ENCODE data around the gene MYBBP1A. TPM values are rescaled to one million over a fixed set of nuclear protein-coding genes. Genes with fewer than 3 reads are reported as not detected.
A peak's percentile ranks its signal among the peaks of the same experiment; 100 is the strongest.

MYBBP1A gene
- total RNA-seq, 1 donor from 2014 or later: 73.5 TPM

- Mint-ChIP-seq H3K4me3 (peak overlapping the region; percentile 12), H3K27ac (peak overlapping the region; percentile 98), H3K9me3 (no peaks in the 10 kb centered on the region)
These were observed 41.8 kb downstream of the MYBBP1A start for GRCh38 chr17:4513113-4514032.

DNA sequence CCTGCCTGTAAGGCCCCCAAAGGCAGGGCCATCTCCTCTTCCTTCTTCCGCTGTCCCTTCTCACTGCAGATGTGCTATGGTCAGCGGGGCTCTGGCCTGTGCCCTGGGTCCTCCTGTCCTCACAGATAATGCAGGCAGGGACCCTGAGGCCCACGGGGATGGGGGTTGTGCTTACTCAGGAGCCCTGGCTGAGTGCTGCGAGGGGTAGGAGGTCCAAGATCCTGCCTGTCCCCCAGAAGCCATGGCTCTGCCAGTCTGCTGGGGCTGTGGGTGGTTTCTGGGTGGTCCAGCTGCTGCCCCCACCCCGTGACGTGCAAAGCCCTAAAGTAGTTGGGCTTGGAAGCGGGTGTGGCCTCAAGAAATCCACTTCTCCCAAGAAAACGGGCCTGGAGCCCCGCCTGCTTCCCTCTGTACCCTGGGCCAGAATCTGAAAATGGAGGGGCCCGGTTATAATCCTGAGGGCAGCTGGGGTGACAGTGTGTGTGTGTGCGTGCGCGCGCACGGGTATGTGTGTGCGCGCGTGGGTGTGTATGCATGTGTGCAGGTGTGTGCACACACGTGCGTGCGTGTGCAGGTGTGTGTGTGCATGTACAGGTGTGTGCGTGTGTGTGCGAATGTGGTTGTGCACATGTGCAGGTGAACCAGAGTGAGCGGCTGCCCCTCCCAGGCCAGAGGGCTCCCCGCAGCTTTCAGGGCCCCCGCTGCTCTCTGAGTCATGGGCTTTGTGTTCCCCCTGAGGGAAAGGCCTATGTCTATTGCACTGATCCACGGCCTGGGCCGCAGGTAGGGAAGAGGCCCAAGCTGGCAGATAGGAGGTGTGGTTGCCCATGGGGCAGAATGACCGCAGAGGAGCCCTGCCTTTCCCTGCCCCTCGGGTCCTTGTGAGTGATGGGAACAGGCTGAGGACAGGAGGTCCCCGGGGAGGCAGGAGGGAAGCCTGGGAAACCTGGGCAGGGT lies 42.8 kb downstream of the MYBBP1A start:
- Mint-ChIP-seq H3K36me3 (peaks cover 1% of the 10 kb centered on the region), H3K27ac (peak overlapping the region; percentile 98), H3K4me3 (no peak overlapping the region), H3K9me3 (no peaks in the 10 kb centered on the region), H3K27me3 (ENCODE audit: low read depth) (no peaks in the 10 kb centered on the region), H3K4me1 (peaks cover 37% of the 10 kb centered on the region)
- DNase-seq (ENCODE audit: low spot score in 2 of 2, unreplicated experiment in 2 of 2): no peak
- TF ChIP-seq, protein P1, sequence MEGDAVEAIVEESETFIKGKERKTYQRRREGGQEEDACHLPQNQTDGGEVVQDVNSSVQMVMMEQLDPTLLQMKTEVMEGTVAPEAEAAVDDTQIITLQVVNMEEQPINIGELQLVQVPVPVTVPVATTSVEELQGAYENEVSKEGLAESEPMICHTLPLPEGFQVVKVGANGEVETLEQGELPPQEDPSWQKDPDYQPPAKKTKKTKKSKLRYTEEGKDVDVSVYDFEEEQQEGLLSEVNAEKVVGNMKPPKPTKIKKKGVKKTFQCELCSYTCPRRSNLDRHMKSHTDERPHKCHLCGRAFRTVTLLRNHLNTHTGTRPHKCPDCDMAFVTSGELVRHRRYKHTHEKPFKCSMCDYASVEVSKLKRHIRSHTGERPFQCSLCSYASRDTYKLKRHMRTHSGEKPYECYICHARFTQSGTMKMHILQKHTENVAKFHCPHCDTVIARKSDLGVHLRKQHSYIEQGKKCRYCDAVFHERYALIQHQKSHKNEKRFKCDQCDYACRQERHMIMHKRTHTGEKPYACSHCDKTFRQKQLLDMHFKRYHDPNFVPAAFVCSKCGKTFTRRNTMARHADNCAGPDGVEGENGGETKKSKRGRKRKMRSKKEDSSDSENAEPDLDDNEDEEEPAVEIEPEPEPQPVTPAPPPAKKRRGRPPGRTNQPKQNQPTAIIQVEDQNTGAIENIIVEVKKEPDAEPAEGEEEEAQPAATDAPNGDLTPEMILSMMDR (IDR thresholded peaks at IDR 0.05; ENCODE audit: unreplicated experiment): no peak

More at GRCh38 chr17:4513113-4514032, 41.8 kb downstream of the MYBBP1A start:
- Mint-ChIP-seq H3K36me3 (peaks cover 1% of the 10 kb centered on the region), H3K27me3 (ENCODE audit: low read depth) (no peaks in the 10 kb centered on the region), H3K4me1 (peaks cover 39% of the 10 kb centered on the region)
- peak in 1 of 2 experiments; percentile 45 for DNase-seq (ENCODE audit: low spot score in 2 of 2, unreplicated experiment in 2 of 2)
- TF ChIP-seq, protein P1 (IDR thresholded peaks at IDR 0.05; ENCODE audit: unreplicated experiment): no peak

- Mint-ChIP-seq H3K9me3 (no peaks in the 10 kb centered on the region), H3K36me3 (no peaks in the 10 kb centered on the region), H3K27me3 (ENCODE audit: low read depth) (no peaks in the 10 kb centered on the region), H3K27ac (peak overlapping the region; percentile 37), H3K4me3 (no peak overlapping the region), H3K4me1 (peaks cover 30% of the 10 kb centered on the region)
- DNase-seq (ENCODE audit: low spot score in 2 of 2, unreplicated experiment in 2 of 2): no peak
- TF ChIP-seq, protein P1 (IDR thresholded peaks at IDR 0.05; ENCODE audit: unreplicated experiment): no peak
These were observed 43.8 kb downstream of the MYBBP1A start for GRCh38 chr17:4511199-4511932.

DNA sequence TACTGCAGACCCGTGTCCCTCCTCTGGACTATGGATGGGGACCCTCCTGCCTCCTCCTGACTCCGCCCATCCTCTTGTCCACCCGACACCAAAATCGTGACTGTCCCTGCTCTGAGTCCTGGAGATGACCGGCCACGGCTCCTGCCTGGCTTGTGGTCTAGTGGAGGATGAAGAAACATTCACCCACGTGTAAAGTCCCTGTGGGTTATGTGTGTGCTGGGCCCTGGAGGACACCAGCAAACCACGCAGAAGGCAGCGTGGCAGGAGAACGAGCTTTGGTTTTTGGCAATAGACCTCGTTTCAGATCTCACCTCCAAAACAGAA lies 44.6 kb downstream of the MYBBP1A start:
- Mint-ChIP-seq H3K9me3 (no peaks in the 10 kb centered on the region), H3K27me3 (ENCODE audit: low read depth) (no peaks in the 10 kb centered on the region), H3K36me3 (no peaks in the 10 kb centered on the region), H3K4me3 (no peak overlapping the region), H3K4me1 (peaks cover 28% of the 10 kb centered on the region), H3K27ac (peak overlapping the region; percentile 37)
- no peak for DNase-seq (ENCODE audit: low spot score in 2 of 2, unreplicated experiment in 2 of 2)
- TF ChIP-seq, protein P1 (IDR thresholded peaks at IDR 0.05; ENCODE audit: unreplicated experiment): no peak

DNA sequence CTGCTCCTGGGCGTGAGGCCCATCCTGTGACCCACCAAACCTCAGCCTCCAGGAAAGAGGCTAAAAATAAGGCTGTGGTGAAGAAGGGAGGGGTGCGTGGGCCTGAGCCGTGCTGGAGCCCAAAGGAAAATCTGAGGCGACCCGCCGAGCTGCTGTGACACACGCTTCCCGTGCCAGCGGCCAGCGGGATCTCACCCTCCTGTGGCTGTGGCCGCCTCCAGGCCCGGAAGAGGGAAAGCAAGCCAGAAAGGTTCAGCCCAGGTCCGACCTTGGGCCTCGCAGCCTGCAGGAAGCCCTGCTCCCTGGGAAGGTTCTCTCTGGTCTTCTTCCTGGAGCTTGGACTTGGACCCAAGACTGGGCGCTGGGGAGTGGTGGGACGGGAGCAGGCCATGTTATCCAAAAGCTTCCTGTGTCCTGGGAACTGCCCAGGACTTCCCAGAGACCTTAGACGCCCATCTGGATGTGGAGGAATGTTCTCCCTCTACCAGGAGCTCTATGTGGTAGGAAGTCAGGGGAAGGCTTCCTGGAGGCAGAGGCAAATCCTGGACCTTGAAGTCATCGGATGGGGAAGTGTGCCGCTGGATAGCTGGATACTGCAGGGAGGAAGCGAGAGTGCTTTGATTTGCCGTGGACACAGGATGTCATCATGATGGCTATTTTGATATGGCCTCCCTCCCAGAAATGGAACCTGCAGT lies 45.1 kb downstream of the MYBBP1A start:
- H3K36me3 Mint-ChIP-seq: no peaks in the 10 kb centered on the region
- no peak for DNase-seq (ENCODE audit: low spot score in 2 of 2, unreplicated experiment in 2 of 2)
- no peak overlapping the region for H3K4me3 Mint-ChIP-seq
- no peaks in the 10 kb centered on the region for H3K27me3 Mint-ChIP-seq (ENCODE audit: low read depth)
- no peak overlapping the region for H3K27ac Mint-ChIP-seq
- TF ChIP-seq, protein P1 (IDR thresholded peaks at IDR 0.05; ENCODE audit: unreplicated experiment): no peak
- peaks cover 27% of the 10 kb centered on the region for H3K4me1 Mint-ChIP-seq
- no peaks in the 10 kb centered on the region for H3K9me3 Mint-ChIP-seq

All from mesothelial cell of epicardium (in vitro differentiated cells).